HTR-8/SVneo (cell line): Measurements from ENCODE around the gene SAYSD1.

Experiments used
- DNase-seq: peaks from one replicate; pipeline ENCODE4 v3.0.0; 2011; ENCODE audit warnings: low spot score, mixed read lengths; ENCODE audit not compliant: insufficient read length
- FAIRE-seq: peaks from 2 replicates; lab custom pipeline; 2011; peaks lifted over from hg19 to GRCh38; lab: Jason Lieb, UNC

Gene SAYSD1

DNA sequence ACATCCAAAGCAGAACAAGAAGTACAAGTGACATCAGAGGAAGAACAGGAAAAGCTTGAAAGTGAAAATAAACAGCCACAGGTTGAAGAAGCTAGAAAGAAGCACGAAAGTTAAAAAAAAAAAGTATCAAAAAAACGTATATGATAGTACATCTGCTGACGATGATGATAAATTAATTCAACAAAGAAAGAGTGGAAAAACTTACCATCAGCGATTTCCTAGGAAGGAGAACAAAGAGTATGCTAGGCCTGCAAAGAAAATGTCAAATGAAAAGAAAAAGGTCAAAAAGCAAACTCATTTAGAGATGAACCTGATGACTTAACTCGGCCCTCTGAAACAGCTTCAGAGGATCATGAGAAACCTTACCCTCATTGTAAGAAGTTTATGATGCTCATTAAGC lies 3.7 kb downstream of the SAYSD1 start:
- no peak for DNase-seq
- FAIRE-seq = no peak

DNA sequence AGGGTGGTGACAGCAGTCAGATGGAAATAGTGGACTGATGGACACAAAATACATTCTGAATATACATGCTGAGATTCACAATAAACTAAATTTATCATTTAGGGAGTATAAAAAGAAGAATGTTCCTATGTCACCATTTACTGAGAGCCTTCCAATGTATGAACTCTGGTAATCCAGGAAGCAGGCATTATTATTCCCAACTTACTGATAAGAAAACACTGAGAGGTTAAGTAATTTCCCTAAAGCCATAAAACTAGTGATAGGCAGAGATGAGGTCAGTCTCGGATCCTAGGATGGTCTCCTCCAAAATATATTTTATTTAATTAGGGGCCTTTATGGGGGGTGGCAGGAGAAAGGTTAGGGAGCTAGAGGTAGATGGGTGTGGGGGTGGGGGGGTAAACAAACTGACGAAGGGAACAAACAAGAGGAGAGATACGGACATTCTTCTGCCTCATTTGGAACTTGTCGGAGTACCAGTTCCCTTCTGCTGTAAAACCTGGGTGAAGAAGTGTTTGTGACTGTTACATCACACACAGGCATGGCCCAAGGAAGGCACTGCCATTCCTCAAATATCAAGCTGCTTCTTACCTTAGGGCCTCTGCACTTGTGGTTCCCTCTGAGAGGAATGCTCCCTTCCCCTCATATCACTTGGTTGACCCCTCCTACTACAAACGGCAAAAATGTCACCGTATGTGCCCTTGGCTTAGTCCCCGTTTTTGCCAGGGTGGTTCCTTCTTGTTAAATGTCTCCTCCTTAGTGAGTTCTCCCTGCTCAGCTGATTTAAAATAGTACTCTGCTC lies 6.7 kb downstream of the SAYSD1 start:
- DNase-seq (no peak), FAIRE-seq (peak; percentile 9)

DNA sequence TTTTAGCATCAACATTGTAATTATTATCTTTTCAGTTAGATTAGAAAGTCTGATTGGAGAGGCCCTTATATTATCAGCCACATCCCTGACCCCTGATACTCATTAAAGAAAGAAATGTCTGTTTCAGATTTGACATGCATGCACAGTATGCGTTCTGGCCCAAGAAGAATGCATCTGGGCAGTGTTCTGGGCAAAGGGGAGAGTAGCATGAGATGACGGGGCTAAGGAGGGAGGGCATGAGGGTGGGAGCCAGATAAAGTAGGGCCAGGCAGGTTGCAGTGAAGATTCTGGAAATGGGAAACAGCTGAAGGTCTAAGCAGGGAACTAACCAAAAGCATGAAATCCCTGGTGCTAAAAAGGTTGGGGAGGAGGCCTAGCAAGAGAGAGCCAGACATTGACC lies 7.3 kb downstream of the SAYSD1 start:
- FAIRE-seq = no peak

DNA sequence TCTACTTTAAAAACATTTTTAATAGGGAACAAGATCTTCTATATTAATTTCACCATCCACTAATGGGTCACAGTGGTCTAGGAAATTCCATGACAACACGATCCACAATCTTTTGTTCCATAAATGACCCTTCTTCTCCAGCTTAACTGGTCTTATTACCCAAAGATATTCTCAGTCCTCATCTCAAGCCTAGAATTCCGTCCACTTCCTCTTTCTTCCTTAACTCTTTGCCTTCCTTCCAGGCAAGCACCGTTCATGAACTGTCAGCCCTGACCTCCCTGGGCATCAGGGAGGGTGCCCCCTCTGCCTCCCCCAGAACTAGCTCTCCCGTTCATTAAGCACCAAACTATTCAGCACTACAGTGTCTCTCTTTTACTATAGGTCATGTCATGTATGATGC lies 8.0 kb downstream of the SAYSD1 start:
- FAIRE-seq (no peak), DNase-seq (no peak)

More for the DNA sequence above, 7.3 kb downstream of the SAYSD1 start:
- no peak for DNase-seq

DNA sequence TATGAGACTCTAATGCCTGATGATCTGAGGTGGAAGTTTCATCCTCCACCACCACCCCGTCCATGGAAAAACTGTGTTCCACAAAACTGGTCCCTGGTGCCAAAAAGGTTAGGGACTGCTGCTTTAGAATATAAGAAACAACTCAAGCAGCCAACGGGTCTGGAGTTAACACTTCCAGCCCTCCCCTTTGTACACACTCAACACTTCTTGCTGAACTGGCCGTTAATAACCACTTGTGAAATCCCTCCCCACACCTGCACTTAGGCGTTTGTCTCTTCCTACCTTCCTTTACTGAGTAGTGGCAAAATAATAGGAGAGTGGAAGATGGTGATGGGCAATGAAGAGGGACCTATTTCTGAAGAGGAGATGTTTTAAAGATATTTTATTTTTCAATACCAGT lies 10.5 kb downstream of the SAYSD1 start:
- DNase-seq (no peak), FAIRE-seq (no peak)

DNA sequence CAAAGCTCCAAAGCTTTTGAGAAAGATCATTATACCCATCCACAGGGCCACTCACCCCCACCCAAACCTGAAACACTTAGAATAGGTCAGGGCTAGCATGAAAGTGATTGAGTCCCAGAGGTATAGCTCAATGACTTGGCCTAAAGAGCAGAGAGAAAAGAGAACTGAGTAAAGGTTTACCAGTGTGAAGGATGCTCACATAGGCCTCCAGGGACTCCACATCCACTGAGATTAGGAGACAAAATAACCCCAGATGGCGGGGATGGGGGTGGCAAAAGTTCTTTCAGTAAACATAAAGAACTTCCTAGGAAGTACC lies 12.2 kb downstream of the SAYSD1 start:
- FAIRE-seq (no peak), DNase-seq (no peak)

DNA sequence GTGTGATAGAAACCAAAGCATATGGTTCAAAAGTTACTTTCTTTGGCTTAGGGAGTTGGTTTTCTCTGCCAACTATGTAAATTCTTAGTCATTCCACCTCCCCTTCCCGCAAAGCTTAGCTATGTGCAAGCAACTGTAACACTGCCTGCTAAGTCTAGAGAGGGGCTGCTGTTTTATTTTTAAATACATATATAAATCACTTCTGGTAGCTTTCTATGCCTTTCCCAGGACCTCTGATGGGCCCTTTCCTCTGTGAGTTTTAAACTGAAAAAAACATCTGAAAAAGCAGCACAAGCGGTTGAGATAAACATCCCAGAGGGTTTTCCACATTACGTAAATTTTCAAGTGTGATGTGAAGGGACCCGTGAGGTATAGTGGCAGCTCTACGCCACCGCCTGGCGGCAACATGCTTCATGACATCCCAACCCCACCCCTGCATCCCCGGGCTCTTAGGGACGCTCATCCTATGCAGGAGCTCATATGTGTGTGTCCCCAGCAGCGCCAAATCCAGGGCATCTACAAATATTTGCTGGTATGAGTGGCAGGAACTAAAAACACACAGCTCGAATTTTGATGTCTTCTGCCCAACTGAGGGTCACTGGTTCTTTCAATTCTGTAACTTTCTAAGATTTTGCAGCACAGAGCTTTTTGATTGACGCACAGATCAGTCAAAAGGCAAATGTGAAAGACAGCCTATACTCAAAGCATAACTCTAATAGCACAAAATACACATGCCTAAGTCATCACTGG lies 12.7 kb downstream of the SAYSD1 start:
- DNase-seq (no peak), FAIRE-seq (no peak)

DNA sequence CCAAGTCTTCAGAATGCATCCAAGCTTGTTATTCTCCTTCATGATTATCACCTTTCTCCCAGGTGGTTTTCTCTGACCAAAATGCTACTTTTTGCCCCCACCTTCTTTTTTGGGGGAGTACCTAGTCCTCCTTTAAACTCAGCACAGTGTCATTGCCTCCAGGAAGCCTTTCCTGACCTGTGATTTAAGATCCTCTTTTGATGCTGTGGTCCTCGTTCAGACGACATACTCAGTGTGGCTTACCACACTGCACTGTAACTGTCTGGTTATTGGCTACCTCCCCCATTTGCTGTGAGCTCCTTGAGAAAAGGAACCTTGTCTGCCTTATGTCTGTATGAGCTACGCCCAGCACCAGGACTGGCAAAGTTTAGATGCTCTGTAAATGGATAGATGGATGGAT lies 14.6 kb downstream of the SAYSD1 start:
- no peak for FAIRE-seq
- DNase-seq = no peak

DNA sequence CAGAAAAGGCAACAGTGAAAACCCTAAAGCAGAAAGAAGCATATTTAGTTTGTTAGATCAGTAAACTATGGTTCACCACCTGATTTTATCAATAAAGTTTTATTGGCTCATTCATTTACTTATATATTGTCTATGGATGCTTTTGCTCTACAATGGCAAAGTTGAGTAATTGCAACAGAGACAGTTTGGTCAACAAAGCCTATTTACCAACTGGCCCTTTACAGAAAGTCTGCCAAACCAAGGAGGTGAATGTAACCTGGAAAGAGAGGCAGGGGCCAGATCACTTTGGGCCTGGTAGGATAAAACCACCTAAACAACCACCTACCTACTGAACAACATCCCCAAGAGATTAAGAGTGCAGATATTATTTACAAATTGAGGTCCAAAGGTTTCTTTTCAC lies 19.4 kb downstream of the SAYSD1 start:
- FAIRE-seq = no peak
- DNase-seq = no peak

DNA sequence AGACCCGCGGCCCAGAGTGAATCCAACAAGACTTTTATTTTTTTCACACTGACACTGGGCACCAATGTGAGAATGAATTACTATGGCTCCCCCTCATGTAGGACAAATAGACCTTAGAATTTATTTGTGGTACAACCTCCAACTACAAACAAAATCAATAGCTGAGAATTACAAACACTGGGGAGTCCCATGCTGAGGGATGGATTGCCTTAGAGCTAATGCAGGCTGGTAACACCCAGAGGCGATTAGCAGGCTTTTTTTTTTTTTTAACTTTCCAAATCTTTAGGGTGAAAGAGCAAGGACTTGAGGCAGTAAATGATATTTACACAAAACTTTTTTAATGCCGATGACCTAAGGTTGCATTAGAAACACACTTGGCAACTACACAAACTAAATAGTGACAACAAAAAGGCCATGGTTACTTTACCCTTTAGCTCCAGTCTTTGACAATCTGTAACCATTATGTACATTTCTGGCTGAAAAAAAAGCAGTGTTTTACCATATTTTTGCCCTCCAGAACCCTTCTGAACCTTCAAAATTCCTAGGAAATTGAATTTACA lies 21.8 kb downstream of the SAYSD1 start:
- DNase-seq (no peak), FAIRE-seq (no peak)

DNA sequence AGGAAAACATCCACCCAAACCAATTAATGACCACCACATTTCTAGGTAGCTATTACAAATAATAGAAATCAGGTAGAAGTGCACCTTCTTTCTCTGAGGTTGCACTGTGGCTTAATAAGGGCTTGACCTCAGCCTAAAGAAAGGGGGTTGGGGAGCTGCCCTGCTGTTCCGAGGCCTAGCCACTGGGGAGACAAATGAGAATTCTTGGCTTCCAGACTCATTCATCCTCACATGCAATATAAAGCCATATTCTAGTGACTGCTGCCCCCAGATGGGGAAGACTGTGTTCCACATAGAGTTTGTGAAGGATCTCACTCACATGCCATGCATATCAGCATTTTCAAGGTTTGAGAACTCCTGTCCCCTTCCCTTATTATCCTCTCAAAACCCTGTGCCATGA lies 22.9 kb downstream of the SAYSD1 start:
- no peak for DNase-seq
- no peak for FAIRE-seq

DNA sequence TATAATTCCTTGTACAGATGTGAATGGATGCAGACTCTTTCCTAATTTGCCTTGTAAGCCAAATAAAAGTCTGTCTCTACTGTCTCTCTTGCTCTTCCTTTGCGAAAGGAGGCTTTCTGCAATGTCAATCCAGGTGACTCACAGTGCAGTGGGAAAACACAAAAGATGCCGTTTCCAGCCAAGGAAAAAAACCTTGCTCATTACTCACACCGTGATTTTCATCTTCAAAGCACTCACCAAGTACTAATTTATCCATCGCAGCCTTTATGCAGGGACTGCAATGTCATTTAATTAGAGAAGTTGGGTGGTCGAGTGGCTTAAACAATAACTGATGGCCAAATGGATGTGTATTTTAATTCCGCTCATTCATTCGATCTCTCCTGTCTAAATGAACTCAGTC lies 23.8 kb downstream of the SAYSD1 start:
- DNase-seq = no peak
- no peak for FAIRE-seq

DNA sequence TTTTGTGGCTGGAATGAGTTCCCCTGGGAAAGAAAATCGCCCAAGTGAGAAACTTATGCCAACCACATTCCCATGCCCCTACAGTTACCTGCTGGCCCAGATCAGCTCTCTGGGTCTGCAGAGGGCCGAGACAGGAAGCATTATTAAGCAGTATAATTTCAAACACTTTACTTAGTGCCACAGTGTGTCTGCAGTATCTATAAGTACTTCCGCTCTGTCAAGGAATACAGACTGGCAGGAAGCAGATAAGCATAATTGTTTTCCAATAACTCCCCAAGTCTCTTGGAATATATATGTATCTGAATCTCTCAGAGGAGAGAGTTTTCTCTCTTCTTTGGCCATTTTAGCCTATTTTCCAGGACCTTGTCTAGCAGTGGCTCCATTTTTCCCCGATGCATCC lies 24.9 kb downstream of the SAYSD1 start:
- FAIRE-seq = no peak

DNA sequence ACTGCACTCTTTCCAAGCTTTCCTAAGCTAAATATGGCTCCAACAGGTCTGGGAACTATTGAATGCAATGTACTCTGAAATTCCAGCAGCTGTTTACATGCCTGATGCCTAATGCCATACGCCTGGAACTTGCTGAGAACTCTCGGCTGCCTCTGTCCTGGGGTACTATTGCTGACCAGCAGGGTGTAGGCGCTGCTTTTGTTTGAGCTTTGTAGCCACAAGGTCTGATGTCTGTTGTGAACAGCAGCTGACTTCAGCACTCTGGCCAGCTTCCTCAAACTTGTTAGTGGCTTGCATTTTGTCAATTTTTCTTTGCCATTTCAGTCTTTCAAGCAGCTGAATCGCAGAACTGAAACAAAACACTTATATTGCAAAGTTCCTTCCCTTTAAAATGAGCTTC lies 26.7 kb downstream of the SAYSD1 start:
- no peak for FAIRE-seq
- DNase-seq = peak; percentile 33

More for the DNA sequence above, 24.9 kb downstream of the SAYSD1 start:
- DNase-seq = no peak

DNA sequence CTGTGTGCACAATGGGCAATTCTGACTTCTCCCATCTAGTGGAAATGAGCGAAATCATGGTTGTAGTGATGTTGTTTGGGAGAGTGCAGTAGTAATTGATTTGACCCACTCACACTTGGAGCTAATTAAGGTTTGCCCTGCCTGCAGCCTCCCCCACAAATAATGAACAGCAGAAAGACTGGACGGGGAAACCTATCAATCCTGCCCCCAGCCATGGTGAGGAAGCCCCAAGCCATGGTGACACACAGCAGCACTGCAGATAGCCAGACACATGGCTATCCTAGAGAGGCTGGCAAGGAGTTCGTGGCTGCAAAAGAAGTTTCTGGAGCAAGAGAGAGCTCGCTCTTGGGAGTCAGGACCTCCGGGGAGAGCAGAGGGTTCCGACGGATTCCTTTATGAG lies 27.8 kb downstream of the SAYSD1 start:
- FAIRE-seq (no peak), DNase-seq (no peak)

DNA sequence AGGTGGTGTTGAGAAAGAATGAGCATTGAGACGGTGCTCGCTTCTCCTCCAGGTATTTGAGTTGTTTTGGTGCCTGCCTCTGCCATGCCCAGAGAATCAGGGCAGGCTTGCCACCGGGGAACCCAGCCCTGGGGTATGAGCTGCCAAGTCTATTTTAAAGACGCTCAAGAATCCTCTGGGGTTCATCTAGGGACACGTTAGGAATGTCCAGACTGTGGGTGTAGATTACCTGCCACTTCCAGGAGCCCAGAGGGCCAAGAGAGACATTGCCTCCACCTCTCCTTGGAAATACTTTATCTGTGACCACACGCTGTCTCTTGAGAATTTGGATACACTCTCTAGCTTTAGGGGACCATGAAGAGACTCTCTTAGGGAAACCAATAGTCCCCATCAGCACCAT lies 28.3 kb downstream of the SAYSD1 start:
- FAIRE-seq (no peak), DNase-seq (no peak)

DNA sequence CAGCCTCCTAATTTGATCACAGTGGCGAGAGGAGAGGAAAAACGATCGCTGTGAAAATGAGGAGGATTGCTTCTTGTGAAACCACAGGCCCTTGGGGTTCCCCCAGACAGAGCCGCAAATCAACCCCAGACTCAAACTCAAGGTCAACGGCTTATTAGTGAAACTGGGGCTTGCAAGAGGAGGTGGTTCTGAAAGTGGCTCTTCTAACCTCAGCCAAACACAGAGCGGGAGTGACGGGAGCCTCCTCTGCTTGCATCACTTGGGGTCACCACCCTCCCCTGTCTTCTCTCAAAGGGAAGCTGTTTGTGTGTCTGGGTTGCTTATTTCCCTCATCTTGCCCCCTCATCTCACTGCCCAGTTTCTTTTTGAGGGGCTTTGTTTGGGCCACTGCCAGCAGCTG lies 28.7 kb downstream of the SAYSD1 start:
- FAIRE-seq = no peak
- no peak for DNase-seq

DNA sequence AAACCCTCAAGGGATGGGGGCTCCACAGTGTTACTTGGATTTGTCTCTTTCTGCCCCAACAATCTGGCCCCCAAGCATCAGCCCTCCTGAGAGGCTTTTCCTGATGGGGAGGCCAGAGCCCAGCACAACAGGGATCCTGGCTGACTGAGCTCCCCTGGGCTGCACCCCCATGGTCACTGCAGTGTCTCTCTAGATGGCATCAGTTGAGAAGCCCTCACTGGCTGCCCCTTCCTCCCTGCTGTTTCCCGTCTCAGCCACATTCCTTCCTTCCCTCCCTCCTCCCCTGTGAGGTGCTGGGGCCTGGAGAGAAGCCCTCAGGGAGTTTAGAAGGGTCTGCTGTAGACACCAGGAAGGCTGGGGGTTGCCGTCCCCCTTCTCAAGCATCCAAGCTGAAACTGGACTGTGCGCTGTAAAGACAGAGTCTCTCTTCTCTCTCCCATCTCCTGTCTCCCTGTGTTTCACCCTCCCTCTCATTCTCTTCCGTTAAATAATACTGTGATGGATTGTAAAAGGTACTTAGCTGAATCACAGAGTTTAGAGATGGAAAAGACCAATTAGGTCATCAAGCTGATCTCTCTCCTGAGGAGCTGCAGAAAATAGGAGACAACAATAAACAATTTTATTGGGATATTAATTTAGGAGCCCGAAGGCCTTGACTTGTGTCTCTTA lies 29.7 kb downstream of the SAYSD1 start:
- FAIRE-seq (no peak), DNase-seq (no peak)

DNA sequence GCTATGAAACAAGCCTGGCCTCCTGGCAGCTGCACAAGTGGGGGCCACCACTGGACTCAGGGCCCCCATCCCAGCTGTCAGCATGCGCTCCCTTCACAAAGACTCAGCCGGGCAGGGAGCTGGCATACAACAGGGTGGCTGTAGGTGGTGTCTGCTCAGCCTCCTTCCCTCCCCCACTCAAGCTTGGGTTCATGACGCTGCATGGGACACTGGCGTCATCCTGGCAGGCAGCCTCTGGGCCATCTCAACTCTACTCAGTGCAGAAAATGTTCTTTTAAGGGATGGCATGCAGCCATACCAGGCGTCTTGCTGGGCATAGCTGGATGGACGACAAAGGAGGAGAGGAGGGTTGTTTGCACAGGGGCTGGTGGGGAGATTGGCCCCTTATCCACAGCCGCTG lies 30.5 kb downstream of the SAYSD1 start:
- DNase-seq (no peak), FAIRE-seq (no peak)

DNA sequence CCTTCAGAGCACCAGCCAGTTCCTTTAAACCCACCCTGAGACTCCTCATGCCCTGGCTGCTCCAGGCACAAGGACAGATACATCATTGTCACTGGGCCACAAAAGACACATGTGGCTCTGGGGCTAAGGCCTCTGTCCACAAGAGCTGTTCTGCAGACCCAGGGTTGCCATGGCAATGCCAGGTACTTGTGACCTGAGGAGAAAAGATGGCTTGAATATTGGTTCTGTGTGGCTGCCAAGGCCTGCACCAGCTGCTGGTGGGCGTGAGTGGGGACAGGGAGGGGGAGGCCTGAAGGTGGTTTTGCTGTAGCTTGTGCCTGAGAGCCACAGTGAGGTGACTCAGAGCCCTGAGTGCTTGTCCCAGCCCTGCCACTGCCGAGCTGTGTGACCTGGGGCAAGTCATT lies 31.8 kb downstream of the SAYSD1 start:
- no peak for FAIRE-seq
- DNase-seq = no peak

DNA sequence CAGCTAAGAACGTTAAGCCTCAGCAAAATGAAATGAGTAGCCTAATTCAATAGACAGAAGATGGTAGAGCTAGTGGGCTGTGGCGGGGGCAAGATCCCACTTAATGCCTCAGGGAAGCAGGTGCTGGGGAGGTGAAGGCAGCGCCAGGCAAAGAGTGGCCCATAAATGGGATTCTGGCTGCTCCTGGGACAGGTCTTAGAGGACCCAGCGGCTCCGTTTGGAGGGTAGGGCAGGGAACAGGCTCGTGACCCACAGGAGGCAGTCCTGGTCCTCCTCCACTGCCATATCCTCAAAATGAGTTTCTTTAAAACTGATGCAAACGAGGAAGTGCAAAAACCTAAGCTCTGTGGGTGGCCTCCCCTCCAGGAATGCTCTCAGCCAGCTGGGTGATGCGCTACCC lies 32.7 kb downstream of the SAYSD1 start:
- FAIRE-seq (no peak), DNase-seq (no peak)
